ENCODE measurements around the gene ANXA11.

ANXA11 gene

GRCh38 chr10:80201608-80202141 is 3.7 kb downstream of the ANXA11 start:
- H3K4me3 ChIP-seq (ENCODE audit: low read depth, low read length): no peak overlapping the region
- no peak for DNase-seq (ENCODE audit: low read depth)
- TF ChIP-seq, protein P1, sequence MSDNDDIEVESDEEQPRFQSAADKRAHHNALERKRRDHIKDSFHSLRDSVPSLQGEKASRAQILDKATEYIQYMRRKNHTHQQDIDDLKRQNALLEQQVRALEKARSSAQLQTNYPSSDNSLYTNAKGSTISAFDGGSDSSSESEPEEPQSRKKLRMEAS (IDR thresholded peaks at IDR 0.05; ENCODE audit: low read depth, low read length): no peak
- TF ChIP-seq MYC (IDR thresholded peaks at IDR 0.05; ENCODE audit: low read depth, low read length) (no peak), POLR2A (IDR thresholded peaks at IDR 0.05; ENCODE audit: extremely low read depth, insufficient read length) (no peak)
- TF ChIP-seq, protein P2, sequence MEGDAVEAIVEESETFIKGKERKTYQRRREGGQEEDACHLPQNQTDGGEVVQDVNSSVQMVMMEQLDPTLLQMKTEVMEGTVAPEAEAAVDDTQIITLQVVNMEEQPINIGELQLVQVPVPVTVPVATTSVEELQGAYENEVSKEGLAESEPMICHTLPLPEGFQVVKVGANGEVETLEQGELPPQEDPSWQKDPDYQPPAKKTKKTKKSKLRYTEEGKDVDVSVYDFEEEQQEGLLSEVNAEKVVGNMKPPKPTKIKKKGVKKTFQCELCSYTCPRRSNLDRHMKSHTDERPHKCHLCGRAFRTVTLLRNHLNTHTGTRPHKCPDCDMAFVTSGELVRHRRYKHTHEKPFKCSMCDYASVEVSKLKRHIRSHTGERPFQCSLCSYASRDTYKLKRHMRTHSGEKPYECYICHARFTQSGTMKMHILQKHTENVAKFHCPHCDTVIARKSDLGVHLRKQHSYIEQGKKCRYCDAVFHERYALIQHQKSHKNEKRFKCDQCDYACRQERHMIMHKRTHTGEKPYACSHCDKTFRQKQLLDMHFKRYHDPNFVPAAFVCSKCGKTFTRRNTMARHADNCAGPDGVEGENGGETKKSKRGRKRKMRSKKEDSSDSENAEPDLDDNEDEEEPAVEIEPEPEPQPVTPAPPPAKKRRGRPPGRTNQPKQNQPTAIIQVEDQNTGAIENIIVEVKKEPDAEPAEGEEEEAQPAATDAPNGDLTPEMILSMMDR (IDR thresholded peaks at IDR 0.05; ENCODE audit: low read depth, low read length): no peak

- TF ChIP-seq, protein P2 (IDR thresholded peaks at IDR 0.05; ENCODE audit: low read depth, low read length): no peak
- TF ChIP-seq, protein P1 (IDR thresholded peaks at IDR 0.05; ENCODE audit: low read depth, low read length): no peak
- TF ChIP-seq POLR2A (IDR thresholded peaks at IDR 0.05; ENCODE audit: extremely low read depth, insufficient read length) (no peak), MYC (IDR thresholded peaks at IDR 0.05; ENCODE audit: low read depth, low read length) (no peak)
- H3K4me3 ChIP-seq (ENCODE audit: low read depth, low read length): no peak overlapping the region
- DNase-seq (ENCODE audit: low read depth): no peak
Observed at GRCh38 chr10:80200687-80201086, 4.7 kb downstream of the ANXA11 start.

DNA sequence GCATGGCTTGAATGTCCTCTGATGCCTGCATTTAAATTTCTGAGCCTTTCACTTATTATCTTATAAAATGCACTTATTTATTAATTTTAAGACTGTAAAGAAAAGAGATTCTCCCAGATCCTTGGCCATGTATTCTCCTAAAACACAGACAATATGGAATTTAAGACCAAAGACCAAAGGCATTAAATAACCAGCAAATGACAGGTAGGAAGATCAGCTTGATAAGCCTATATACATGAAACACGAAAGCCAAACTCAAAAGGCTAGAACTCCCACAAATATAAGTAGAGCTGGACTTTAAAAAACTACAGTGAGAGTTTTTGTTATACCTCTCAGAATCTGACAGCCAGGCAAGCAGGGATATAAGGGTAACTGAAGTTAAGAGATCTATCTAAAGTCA is 5.1 kb downstream of the ANXA11 start:
- H3K4me3 ChIP-seq (ENCODE audit: low read depth, low read length): no peak overlapping the region
- TF ChIP-seq, protein P1 (IDR thresholded peaks at IDR 0.05; ENCODE audit: low read depth, low read length): no peak
- TF ChIP-seq POLR2A (IDR thresholded peaks at IDR 0.05; ENCODE audit: extremely low read depth, insufficient read length) (no peak), MYC (IDR thresholded peaks at IDR 0.05; ENCODE audit: low read depth, low read length) (no peak)
- TF ChIP-seq, protein P2 (IDR thresholded peaks at IDR 0.05; ENCODE audit: low read depth, low read length): no peak
- no peak for DNase-seq (ENCODE audit: low read depth)

DNA sequence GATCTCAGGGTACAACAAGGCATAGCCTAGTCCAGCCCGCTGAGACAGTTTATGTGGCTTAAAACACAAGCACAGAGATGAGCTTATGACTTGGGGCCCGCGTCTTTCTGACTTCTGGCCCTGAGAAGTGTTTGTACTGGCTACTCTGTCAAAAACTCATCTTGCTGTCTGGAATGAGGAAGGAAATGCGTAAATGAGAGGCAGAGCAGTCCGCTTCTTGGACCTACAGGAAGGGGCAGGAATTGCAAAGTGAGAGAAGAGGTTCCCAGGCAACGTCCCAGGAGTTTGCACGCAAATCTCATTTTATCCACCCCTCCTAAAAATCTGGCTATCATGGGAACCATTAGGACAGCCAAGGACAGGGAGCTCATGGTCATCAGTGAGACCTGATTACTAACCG is 5.5 kb downstream of the ANXA11 start:
- H3K4me3 ChIP-seq (ENCODE audit: low read depth, low read length): no peak overlapping the region
- TF ChIP-seq, protein P2 (IDR thresholded peaks at IDR 0.05; ENCODE audit: low read depth, low read length): no peak
- TF ChIP-seq MYC (IDR thresholded peaks at IDR 0.05; ENCODE audit: low read depth, low read length) (no peak), POLR2A (IDR thresholded peaks at IDR 0.05; ENCODE audit: extremely low read depth, insufficient read length) (no peak)
- TF ChIP-seq, protein P1 (IDR thresholded peaks at IDR 0.05; ENCODE audit: low read depth, low read length): no peak
- DNase-seq (ENCODE audit: low read depth): peak; percentile 44

DNA sequence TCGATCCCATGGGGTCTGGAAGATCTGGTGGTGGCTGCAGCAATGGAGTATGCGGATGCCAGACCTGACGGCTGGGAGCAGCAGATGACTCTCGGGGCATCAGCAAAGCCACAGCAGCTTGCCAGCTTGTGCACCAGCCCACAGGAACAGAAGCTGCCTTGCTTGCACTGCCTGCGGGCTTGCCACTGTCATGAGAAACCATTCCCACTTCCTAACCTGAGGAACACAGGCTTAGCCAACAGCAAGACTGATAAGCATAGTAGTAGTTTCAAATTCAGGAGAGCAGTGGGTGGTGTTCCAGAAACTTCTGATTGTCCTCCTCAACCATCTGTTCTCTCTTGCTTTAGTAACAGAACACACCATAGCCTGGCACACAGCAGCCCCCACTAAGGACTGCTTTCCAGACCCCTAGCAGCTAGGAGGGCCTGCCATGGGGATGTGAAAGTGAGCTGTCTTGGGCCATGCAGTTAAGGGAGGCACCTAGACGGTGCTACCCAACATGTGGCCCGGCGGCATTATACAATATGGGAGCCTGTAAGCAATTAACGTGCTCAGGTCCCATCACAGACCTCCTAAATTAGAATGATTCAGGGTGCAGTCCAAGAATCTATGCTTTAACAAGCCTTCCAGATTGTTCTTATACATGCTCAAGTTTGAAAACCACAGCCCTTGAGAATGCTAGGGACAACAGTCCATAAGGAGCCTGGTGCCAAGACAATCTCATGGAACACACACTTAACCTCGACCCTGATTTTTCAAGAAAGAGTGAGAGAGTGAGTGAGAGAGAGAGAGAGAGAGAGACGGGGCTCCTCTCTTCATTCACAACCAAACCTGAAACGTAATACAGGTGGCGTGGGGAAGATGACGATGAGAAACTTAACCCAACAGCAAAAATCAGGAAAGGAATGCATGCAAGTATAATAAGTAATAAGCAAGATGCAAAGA is 7.1 kb downstream of the ANXA11 start:
- TF ChIP-seq, protein P2 (IDR thresholded peaks at IDR 0.05; ENCODE audit: low read depth, low read length): no peak
- no peak for DNase-seq (ENCODE audit: low read depth)
- H3K4me3 ChIP-seq (ENCODE audit: low read depth, low read length): no peak overlapping the region
